Esophagus muscularis mucosa (tissue), 3 donors: ENCODE measurements around the gene CD99L2.

Source experiments
- POLR2A ChIP-seq: fragments of 450-650 bp; IDR thresholded peaks from one replicate; pipeline ENCODE4 v1.6.1; 2017; ENCODE audit warnings: antibody characterized with exemption, moderate library complexity, mild to moderate bottlenecking, low read depth
- TF ChIP-seq, protein P1 (sequence below), 3 experiments: fragments of 200-600 bp in 2 of 3; fragments of 450-650 bp in 1 of 3; sonication (generic) in 2 of 3; IDR thresholded peaks; one replicate each; pipeline ENCODE4 v1.5.1; 2017 to 2019; ENCODE audit warnings: antibody characterized with exemption in 3 of 3, mild to moderate bottlenecking in 2 of 3, moderate library complexity in 1 of 3

DNA sequence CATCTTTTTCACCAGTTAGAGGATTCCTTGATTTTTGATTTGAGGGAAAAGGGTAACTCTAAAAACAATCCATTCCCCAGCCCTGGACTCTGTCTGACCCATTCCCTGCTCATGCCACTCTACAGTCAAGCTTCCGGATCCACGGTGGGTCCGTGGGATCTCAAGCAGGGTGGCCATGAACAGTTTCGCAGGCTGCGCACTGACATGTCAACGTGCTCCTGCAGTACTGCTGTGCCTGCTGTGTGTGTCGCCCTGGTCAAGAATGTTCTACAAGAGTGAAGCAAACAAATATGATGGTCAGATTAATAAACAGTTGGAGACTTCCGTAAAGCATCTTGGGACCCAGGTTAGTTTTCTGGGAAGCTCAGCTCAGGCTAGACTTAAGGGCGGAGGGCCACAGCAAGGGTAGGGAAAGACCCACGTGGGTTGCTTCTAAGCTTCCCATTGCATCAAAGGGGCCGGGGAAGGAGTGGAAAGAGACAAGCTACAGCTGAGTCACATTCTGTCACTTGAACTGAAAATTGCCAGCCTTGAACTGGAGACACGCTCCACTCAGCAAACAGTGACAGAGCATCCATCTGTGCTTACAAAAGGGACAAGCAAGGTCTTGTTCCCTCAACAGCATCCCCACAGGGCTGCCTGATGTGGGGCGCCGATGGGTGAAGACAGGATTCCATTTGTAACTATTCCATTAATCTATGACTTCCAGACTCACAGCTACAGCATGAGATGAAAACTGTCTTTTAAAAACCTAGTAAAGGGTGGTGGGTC is 123.5 kb downstream of the CD99L2 start:
- TF ChIP-seq, protein P1, sequence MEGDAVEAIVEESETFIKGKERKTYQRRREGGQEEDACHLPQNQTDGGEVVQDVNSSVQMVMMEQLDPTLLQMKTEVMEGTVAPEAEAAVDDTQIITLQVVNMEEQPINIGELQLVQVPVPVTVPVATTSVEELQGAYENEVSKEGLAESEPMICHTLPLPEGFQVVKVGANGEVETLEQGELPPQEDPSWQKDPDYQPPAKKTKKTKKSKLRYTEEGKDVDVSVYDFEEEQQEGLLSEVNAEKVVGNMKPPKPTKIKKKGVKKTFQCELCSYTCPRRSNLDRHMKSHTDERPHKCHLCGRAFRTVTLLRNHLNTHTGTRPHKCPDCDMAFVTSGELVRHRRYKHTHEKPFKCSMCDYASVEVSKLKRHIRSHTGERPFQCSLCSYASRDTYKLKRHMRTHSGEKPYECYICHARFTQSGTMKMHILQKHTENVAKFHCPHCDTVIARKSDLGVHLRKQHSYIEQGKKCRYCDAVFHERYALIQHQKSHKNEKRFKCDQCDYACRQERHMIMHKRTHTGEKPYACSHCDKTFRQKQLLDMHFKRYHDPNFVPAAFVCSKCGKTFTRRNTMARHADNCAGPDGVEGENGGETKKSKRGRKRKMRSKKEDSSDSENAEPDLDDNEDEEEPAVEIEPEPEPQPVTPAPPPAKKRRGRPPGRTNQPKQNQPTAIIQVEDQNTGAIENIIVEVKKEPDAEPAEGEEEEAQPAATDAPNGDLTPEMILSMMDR (IDR thresholded peaks at IDR 0.05) = no peak
- no peak for TF ChIP-seq POLR2A
